HL-60/S4 treated with phorbol 12-myristate 13-acetate at 8.2 ng/mL for 4 days and 3 days (cell line): ENCODE data around the gene PRKG1.
"Not testable (repeated sequence)": the region's sequence is repeated elsewhere in the genome, so short reads cannot be mapped to it uniquely, and the experiment has no call there.

Source experiments
- in situ Hi-C: fragments of 300-500 bp; cut with MboI; formaldehyde crosslinking; loops from 2 replicates; pipeline ENCODE4 v1.15.0; 2022; ENCODE audit warnings: low sequenced_read_pairs

PRKG1 gene

DNA sequence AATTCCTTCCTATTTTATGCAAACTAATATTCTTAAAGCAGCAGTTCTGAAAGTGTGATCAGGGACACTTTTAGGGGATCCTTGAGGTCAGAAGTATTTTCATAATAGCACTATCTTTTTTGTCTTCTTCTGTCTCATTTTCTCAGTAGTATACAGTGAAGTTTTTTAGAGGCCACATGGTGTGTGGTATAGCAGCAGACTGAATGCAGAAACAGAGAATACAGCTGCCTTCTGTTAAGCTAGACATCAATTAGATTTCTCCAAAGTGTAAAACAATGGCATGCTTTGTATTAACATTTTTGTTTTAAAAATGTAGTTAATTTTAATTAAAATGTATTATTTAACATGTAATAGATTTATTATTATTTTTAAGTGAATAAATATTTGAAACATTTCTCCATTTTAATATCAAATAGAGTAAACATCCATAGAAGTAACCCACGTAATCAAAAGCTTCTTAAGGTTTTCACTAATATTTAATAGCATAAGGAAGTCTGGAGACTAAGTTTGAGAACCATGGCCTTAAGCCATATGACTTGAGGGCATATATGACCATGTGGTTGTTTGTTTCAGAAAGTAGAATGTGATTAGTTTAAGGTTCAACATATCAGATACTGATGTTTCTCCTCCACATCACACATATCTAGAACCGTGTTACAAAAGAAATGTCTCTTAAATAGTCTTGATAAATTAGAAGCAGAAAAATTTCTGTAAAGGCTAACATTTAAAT is 94.0 kb downstream of the PRKG1 start:
- in situ Hi-C loops = no loop called here

DNA sequence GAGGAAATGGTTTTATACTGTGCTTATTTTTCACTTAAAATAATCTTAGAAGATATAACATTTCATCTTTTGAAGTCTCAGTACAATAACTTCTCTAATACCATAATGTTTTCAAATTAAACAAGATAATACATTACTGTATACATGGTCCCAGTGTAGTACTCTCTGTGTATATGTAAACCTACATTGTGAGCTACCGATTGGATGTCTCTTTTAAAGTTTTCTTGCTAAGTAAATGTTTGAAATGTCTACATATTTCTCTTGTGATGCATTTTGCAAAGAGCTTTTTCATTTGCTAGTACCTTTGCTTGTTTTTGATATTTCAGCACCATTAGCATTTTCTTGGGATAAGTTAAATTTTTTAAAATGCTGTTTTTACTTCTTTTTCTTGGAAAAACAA is 94.8 kb downstream of the PRKG1 start:
- in situ Hi-C loops = no loop called here

DNA sequence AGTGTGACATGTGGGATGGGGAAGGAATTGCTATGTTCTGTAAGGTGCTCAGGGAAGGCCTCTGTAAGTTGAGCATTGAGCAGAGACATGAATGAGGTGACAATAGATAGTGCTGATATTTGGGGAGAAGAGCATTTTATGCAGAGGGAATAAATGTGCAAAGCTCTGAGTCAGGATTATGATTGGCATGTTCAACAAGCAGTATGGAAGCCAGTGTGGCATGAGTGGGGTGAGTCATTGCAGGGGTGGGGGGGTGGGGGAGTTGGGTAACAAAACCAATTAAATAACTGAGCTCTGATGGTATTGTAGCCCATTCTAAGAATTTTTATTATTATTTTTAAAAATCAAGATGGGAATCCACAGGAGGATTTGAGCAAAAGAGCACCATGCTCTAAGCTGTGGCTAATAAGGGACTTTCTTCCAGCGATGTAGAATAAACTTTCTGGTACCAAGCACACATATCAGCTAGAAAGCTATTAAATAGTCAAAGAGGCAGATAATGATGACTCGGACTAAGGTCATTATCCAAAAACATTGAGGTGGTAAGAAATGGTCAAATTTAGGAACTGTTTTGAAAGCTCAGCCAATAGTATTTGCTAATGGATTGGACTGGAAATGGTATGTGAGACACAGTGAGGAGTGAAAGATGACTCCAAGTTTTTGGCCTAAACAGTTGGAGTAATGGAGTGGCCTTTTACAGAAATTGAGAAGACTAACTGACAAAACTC is 96.4 kb downstream of the PRKG1 start:
- in situ Hi-C loops = no loop called here

DNA sequence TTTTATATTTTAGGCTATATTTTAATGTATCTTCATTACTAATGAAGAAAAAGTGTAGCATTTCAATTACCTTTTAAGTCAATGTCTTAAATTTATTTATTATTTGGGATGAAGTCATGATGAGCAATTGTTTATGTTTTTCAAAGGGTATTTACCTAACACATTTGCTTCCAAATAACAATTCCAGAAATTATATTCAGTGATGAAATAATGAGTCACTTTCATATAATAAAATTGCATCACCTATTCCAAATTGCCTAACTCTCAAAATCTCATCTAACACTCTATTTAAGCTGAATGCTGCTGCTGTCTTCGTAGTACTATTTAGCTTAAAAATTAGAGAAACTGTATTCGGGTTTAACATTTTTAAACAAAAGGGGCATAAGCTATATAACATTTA is 97.7 kb downstream of the PRKG1 start:
- in situ Hi-C loops = no loop called here

DNA sequence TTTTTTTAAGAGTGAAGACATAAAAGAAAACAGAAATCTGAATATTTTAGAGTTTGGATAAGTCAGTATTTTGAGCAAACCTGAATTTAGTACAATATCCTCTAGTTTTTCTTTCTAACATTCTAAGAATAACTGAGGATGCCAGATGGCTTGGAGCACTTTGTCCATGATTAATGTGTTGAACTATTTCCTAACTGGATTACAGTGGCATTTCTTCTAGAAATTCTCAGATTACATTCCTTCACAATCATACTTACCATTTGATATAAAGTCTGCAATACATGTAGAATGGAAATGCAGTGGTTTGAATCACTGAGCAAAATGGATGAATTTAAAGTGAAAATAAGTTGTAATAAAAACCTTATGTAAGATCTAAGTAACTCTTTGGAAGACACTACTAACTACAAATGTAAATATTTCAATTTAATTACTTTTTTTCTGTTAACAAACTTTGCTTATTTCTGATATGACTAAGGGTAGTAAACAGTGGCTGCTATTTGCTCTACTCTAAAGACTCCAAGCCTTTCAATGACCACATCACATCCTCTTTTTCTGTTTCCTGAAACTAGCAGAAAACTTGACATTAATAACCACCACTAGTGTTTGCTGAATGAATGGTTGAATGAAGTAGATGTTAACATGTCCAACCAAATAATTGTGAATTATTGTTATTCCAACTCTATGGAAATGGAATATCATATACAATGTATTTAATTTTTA is 102.8 kb downstream of the PRKG1 start:
- in situ Hi-C loops = no loop called here

DNA sequence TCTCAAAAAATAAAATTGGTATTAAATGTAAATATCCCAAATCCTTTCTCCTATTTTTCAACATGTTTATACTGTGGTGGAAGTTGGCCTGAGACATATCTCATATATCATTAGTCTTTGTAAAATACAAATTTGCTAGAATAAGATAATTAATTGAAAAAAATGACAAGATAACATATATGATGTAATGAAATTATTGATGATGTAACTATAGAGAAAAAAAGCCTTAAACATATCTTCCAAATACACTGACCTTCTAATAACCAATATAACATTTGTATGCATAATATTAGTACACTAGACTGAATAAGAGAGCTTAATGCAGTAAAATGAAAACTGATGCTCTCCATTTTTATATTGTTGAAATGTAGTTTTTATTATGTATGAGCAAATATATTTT is 104.3 kb downstream of the PRKG1 start:
- in situ Hi-C loops = no loop called here

DNA sequence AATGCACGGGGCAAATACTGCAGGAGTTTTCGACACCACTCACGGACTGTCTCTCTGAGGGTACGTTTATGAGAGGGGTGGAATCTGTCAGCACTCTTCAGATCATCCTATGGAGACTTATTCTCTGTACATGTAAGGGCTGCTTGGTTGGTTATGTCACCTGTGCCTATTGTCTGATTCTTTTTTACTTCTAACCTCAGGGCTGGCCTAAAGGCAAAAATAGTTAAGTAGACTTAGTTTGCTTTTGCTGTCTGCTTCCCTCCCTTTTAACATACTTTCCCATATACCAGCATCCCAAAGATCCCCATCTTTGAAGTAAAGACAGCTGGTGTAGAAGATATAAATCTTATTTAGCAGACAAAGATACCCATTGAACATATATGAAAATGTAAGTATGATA is 105.9 kb downstream of the PRKG1 start:
- in situ Hi-C loops = no loop called here

DNA sequence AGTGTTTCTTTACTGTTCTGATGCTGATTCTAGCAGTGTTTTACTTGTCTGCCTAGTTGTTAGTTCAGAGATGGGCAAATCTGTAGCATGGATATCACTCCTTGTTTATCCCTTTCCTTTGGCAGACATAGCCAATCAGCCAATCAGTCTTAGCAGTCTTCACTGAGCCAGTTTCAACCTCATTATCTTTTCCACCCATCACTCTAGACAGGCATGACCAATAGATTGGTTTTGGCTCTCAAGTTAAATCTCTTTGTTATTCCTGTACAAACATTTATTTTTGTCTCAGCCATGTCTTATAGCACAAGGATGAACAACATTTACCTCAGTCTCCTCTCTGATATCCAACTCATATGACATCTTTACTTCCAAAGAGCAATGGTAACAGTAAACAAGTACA is 109.5 kb downstream of the PRKG1 start:
- in situ Hi-C loops = no loop called here

DNA sequence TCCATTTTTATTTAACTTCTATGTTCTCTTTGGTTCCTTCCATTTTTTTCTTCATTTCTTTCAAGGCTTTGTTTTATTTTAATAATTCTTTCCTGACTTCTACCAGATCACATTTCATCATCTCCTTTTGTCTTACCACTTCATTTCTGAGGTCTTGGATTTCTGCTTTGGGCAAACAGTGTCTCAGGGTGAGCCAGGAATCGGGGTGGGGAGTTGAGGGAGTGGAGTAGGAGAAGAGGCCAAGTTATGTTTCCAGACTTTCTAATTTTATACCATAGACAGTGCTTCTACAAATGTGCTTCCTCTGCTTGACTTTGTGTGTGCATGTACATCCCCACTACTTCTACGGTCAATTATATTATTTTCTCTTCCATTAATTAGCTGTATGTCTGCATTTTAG is 112.1 kb downstream of the PRKG1 start:
- in situ Hi-C loops = no loop called here

DNA sequence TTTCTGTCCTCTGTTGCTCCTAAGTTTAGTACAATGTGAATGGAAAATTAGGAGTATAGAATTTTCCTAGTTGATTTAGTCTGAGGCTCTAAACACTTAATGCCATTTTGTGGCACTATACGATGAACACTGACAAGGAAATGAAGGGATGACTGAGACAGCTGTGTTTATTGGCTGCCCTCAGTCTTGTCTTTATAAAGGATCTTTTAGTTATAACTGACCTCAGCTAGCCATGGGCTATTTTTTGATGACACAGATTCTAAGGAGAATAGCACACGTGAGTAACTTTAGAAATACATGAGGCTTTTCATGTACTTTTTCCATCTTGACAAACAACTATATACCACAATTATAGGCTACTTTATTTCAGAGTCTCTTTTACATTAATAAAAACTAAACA is 113.7 kb downstream of the PRKG1 start:
- in situ Hi-C loops = no loop called here

DNA sequence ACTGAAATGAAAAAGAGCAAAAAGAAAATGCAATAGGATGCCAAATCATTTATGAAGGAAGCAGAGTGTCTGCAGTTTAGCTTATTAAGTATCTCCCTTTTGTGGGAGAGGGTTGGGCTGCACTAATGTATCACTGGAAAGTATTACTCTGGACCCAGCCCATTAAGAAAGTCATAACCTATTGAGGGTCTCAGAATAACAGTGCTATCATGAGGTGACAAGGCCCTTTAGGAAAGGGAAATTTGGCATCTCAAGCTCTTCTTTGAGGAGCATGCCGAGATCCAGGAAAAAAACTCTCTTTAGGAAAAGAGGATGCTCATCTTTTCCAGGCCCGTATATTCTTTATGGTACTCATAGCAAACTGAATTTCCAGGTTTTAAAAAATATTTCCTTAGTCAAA is 114.6 kb downstream of the PRKG1 start:
- in situ Hi-C loops = no loop called here

DNA sequence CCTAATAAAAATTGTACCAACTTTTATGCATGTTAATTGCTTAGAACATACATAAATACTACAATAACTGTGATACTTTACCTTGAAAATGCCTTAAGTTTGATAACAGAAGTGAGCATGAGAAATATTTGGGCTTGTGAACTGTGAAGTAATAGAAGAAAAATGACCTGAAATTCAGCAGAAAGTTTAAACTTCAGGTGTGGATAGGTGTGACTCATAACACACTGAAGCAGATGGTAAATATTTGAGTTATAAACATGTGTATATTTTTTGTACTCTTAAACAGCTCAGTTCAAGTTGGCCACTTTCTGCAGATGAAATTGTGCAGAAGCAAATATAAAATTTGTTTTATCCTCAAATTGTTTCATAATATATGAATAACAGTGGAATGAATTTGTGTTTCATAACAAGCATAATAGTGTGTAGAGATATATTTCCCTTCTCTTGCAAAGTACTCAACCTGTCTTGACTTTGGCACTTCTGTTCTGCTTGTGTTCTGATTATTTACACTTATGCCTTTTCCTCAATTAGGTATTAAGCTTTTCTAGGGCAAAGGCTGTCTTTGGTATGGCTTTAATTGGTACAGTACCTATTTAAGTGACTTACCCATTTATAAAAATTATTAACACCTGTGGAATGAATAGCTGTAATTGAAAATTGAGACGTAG is 122.4 kb downstream of the PRKG1 start:
- in situ Hi-C loops = no loop called here

DNA sequence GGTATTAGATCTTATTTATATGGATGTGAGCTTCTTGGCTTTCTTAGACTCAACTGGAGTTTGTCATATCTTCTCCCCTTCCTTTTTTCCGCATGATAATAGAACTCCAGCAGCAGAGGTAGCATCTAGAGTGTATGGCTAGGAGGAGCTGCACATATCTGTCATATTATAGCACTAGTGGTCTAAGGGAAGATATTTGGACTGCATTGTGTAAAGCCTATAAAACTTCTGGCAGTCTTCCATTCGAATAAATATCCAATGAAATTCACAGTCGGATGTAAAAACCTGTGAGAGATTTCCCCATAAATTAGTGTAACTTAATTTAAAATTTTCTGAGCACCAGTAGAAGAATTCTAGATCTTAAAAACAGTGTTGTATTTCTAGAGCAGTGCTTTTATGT is 123.9 kb downstream of the PRKG1 start:
- in situ Hi-C loops = no loop called here

DNA sequence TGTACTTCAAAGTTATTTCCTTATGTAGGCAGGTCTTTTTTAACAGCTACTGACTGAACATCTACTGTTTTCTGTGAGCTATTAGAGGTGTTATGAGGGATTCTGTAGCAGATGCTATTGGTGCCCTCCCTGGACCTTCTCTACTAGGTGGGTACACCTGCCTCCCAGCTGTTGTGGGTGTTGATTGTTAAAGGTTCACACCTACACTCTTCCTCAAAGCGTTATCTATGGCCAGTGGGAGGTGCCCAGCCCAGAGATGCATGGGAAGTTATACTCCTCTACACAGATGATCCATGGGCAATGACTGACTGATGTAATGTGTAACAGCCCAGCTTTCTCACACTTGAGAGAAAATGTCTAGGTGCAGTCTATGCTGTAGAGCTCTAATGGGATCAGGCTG is 127.7 kb downstream of the PRKG1 start:
- in situ Hi-C loops = no loop called here

DNA sequence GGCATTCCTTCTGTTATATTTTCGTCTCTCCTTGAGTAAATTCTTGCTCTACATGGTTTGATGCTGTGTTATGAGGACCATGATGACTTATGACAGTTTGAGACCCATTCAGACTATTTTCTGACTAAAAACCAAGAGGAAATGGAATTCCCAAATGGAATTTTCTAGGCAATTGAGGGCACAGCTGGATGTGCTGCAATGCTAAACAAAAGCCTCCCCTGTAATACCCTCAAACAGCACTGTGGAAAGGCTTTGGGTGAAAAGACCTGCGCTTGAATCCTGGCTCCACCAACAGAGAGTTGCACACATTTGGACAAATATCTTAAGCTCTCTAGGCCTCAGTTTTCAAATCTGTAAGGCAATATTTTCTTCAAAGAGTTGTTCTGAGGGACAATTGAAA is 129.1 kb downstream of the PRKG1 start:
- in situ Hi-C loops = no loop called here

DNA sequence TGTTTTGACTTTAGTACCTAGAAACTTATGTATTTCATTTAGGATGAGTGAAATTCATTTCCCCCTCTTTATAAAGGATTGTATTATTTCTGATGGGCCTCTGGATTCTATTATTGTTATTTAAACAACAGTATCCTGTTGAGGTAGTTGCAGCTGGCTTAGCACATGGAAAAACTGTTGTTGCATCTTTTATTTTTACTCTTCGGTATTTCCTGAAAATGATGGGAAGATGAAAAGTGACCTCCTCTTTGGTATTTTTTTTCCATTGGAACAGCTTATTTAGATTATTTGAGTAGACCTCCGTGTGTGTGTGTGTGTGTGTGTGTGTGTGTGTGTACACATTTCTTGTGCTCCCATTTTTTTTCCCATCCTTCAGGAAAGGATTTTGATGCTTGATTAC is 129.8 kb downstream of the PRKG1 start:
- in situ Hi-C loops = no loop called here

DNA sequence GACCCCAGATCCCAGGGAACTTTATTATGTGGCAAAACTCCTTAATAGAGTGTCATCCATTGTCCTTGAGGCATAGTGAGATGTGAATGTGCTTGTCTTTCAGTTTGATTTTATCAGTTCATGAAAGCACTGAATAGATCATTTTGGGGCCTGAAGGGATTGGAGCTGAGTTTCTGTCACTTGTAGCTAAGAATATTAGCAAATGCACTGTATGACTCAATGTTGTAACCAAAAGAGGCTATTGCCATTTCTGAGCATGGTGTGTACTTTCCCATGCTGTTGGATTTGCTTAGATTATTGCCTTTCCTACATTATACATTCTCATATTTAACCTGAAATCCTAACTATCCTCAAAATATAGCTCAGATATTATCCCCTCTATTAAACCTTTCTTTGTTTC is 130.4 kb downstream of the PRKG1 start:
- in situ Hi-C loops = no loop called here

DNA sequence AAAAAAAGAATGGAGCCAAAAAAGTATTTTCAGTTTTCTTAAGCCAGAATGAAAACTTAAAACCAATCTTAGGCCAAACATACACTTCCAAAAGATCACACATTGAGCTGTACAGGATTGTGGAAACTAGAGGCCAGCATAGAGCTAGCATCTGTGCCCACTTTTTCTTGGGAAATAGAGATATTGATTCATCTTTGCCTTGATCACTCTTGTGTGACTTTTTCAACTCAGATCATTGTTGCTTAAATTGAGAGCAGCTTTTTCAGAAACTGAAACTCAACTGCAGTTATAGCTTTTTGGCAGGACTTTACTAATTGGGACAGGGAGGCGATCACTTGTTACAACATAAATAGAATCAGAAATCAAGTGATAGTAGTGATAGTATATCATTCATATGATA is 132.2 kb downstream of the PRKG1 start:
- in situ Hi-C loops = no loop called here

DNA sequence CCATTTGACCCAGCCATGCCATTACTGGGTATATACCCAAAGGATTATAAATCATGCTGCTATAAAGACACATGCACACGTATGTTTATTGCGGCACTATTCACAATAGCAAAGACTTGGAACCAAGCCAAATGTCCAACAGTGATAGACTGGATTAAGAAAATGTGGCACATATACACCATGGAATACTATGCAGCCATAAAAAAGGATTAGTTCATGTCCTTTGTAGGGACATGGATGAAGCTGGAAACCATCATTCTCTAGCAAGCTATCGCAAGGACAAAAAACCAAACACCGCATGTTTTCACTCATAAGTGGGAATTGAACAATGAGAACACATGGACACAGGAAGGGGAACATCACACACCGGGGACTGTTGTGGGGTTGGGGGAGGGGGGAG is 138.7 kb downstream of the PRKG1 start:
- in situ Hi-C loops = not testable (repeated sequence)

DNA sequence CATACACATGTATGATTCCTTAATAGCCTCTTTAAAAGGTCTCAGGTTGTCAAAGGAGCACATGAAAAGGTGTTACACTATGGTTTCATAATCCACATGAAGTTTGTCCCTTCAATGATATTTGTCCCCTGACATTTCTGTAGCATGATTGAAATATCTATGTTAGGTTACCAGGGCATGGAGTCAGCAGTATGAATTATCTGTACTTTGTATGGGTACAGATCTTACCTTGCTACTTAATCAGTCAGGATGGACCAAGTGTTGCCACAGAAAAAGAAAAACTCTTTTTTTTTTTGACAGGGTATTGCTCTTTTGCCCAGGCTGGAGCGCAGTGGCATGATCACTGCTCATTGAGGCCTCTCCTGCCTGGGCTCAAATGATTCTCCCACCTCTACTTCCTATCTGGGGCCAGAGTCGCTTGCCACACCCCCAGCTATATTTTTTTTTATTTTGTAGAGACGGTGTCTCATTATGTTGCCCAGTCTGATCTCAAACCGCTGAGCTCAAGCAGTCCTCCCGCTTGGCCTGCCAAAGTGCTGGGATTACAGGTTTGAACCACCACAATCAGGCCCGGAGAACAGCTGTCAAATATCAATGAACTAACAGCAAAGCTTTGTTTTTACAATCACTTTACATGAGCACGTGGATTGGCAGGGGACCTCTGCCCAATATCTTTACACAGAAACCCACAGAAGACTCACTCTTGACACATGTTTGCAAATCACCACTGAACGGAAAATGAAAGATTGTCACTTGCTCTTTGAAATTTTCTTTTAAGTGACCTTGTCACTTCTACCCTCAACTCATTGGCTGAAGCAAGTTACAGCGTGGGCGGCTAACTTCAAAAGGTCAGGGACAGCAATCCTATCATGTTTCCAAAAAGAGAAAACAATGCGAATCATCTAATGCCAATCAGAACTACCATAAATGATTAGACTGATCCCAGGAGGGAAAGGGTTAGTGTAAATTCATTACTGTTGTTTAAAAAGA is 140.2 kb downstream of the PRKG1 start:
- in situ Hi-C loops = no loop called here
